K562 (cell line): ENCODE measurements around the gene OR4Q2. TPM values are rescaled to one million over a fixed set of nuclear protein-coding genes. Genes with fewer than 3 reads are reported as not detected.
A peak's percentile ranks its signal among the peaks of the same experiment; 100 is the strongest.

ENCODE experiments used
- CEBPZ ChIP-seq: fragments of 150-350 bp; IDR thresholded peaks from 2 replicates; pipeline ENCODE4 v1.6.1; 2014; ENCODE audit warnings: low read depth, mild to moderate bottlenecking, low read length, borderline replicate concordance
- FOS ChIP-seq: IDR thresholded peaks from 3 replicates; pipeline ENCODE4 v1.6.1; 2011; ENCODE audit not compliant: insufficient read length; ENCODE audit errors: extremely low read depth
- FOXK2 ChIP-seq, 2 experiments: fragments of 450-650 bp; IDR thresholded peaks in 1 of 2; conservative IDR thresholded peaks in 1 of 2; 2 replicates each; pipeline ENCODE4 v1.6.1; 2016; ENCODE audit warnings: low read depth in 2 of 2, mild to moderate bottlenecking in 1 of 2
- KDM1A ChIP-seq, 2 experiments: fragments of 450-650 bp; IDR thresholded peaks; 2 replicates each; pipeline ENCODE4 v1.6.1; 2016; ENCODE audit warnings: mild to moderate bottlenecking in 2 of 2
- NR3C1 ChIP-seq: sonication (generic); formaldehyde crosslinking; IDR thresholded peaks from 2 replicates; pipeline ENCODE4 v1.8.1; 2022; ENCODE audit warnings: missing genetic modification reagents
- TSHZ1 ChIP-seq: fragments of 250-450 bp; sonication (Bioruptor Pico); IDR thresholded peaks from 2 replicates; pipeline ENCODE4 v1.4.0; 2020; ENCODE audit warnings: mild to moderate bottlenecking, moderate library complexity
- XRCC4 ChIP-seq: IDR thresholded peaks from one replicate; pipeline ENCODE4 v1.6.1; 2011; ENCODE audit not compliant: insufficient read depth, insufficient read length; ENCODE audit errors: extremely low read depth
- ZBTB49 ChIP-seq: sonication (generic); formaldehyde crosslinking; IDR thresholded peaks from 2 replicates; pipeline ENCODE4 v1.8.0; 2022; ENCODE audit warnings: missing genetic modification reagents, mild to moderate bottlenecking, borderline replicate concordance
- ZFP36 ChIP-seq: fragments of 150-350 bp; IDR thresholded peaks from 2 replicates; pipeline ENCODE4 v1.6.1; 2018; ENCODE audit warnings: low read length, low read depth; ENCODE audit not compliant: partially characterized antibody
- ZNF175 ChIP-seq: fragments of 200-800 bp; sonication (Bioruptor generic); IDR thresholded peaks from 2 replicates; pipeline ENCODE4 v1.6.1; 2016; ENCODE audit warnings: low read depth, mild to moderate bottlenecking, missing genetic modification characterization, missing compliant biosample characterization
- ZNF445 ChIP-seq: fragments of 250-450 bp; sonication (Bioruptor Pico); IDR thresholded peaks from 2 replicates; pipeline ENCODE4 v1.4.0; 2020; ENCODE audit warnings: low read depth, mild to moderate bottlenecking, moderate library complexity
- polyA plus RNA-seq, 8 experiments: library from polyadenylated mRNA; depleted of rRNA in 4 of 8; stranded (reverse) in 5 of 8; unstranded in 3 of 8; fragments of >200 nt; fragmentation: Nextera tagmentation in 2 of 8; fragmentation: Illumina TruSeq in 1 of 8; extraction: Ambion mirVana in 2 of 8; extraction: Trizol in 1 of 8; gene quantifications; 2 replicates each; pipeline versions ENCODE4 v1.2.1 to v1.2.3, GENCODE V29; 2011 to 2014; ENCODE audit warnings: inconsistent platforms in 1 of 8, missing spikeins in 1 of 8
- total RNA-seq, 7 experiments: library from RNA; depleted of rRNA in 6 of 7; stranded (reverse); fragments of >200 nt in 6 of 7; fragmentation: Illumina TruSeq in 2 of 7; extraction: Trizol in 2 of 7; gene quantifications; 2 replicates each; pipeline versions ENCODE4 v1.2.1 to v1.2.3, GENCODE V29; 2011 to 2021; ENCODE audit warnings: low replicate concordance in 1 of 7

OR4Q2 gene
- total and polyA plus RNA-seq, 9 of the 15 experiments (the other 6 are each of a cell fraction or from before 2014, with no cell fraction given), result not detected

- TF ChIP-seq ZFP36 (no peak), XRCC4 (no peak), KDM1A (IDR thresholded peaks at IDR 0.05) (no peak), ZNF445 (no peak), ZBTB49 (CRISPR knock-in tag) (no peak), ZNF175 (no peak), NR3C1 (CRISPR knock-in tag) (no peak), FOXK2 (conservative IDR thresholded peaks at IDR 0.05 in 1 of 2, IDR thresholded peaks at IDR 0.05 in 1 of 2; ENCODE audit: low read depth in 2 of 2) (0 out of 4 replicates have a peak, but pooled peaks of 1 of the 2 experiments have one; percentile 16), FOS (peak; percentile 8), TSHZ1 (CRISPR knock-in tag) (no peak), CEBPZ (no peak)
- TF ChIP-seq, all 486 proteins: peak for 20
Measured at GRCh38 chr14:20044243-20044642, 42.3 kb downstream of the OR4Q2 start (continued).
